Smooth muscle cell (in vitro differentiated cells): Measurements from ENCODE around the gene NCBP3. TPM values are rescaled to one million over a fixed set of nuclear protein-coding genes. Genes with fewer than 3 reads are reported as not detected.

Experiments used
- DNase-seq: peaks from one replicate; lab custom pipeline; 2025; ENCODE audit not compliant: unreplicated experiment; lab: John Stamatoyannopoulos, UW
- H2AFZ ChIP-seq: fragments of 200-600 bp; sonication (generic); 2 replicates; pipeline ENCODE4 v1.6.0; 2016; ENCODE audit warnings: antibody characterized with exemption, low read depth, mild to moderate bottlenecking
- H3F3A ChIP-seq: fragments of 200-600 bp; sonication (generic); 2 replicates; pipeline ENCODE4 v1.6.0; 2017; ENCODE audit warnings: antibody characterized with exemption, low read depth
- H3K27ac ChIP-seq: fragments of 200-600 bp; sonication (generic); 2 replicates; pipeline ENCODE4 v1.5.1; 2016; ENCODE audit warnings: low read depth, mild to moderate bottlenecking
- H3K27me3 ChIP-seq: fragments of 200-600 bp; sonication (generic); 2 replicates; pipeline ENCODE4 v1.6.1; 2016; ENCODE audit warnings: low read depth, mild to moderate bottlenecking
- H3K36me3 ChIP-seq: fragments of 200-600 bp; sonication (generic); 2 replicates; pipeline ENCODE4 v1.5.1; 2016; ENCODE audit warnings: low read depth
- H3K4me1 ChIP-seq: fragments of 200-600 bp; sonication (generic); 2 replicates; pipeline ENCODE4 v1.5.1; 2016; ENCODE audit warnings: low read depth
- H3K4me2 ChIP-seq: fragments of 200-600 bp; sonication (generic); 2 replicates; pipeline ENCODE4 v1.6.0; 2016; ENCODE audit warnings: mild to moderate bottlenecking
- H3K4me3 ChIP-seq: fragments of 200-600 bp; sonication (generic); 2 replicates; pipeline ENCODE4 v1.5.1; 2016; ENCODE audit warnings: mild to moderate bottlenecking
- H3K79me2 ChIP-seq: fragments of 200-600 bp; sonication (generic); 2 replicates; pipeline ENCODE4 v1.6.0; 2016; ENCODE audit warnings: low read depth, mild to moderate bottlenecking
- H3K9ac ChIP-seq: fragments of 200-600 bp; sonication (generic); 2 replicates; pipeline ENCODE4 v1.6.0; 2016; ENCODE audit warnings: low read depth
- H3K9me3 ChIP-seq: fragments of 200-600 bp; sonication (generic); replicated peaks from 2 replicates; pipeline ENCODE4 v1.5.1; 2016; ENCODE audit warnings: low read depth
- H4K20me1 ChIP-seq: fragments of 200-600 bp; sonication (generic); 2 replicates; pipeline ENCODE4 v1.6.0; 2016; ENCODE audit warnings: low read depth
- WGBS: methylation state at CpG from one replicate; pipeline ENCODE4 v1.1.7; 2016; ENCODE audit warnings: low lambda C conversion rate; 5-methylcytosine and 5-hydroxymethylcytosine counted together
- polyA plus RNA-seq: library from polyadenylated mRNA; unstranded; fragments of >200 nt; fragmentation: Nextera tagmentation; extraction: Ambion mirVana; gene quantifications from 2 replicates; pipeline ENCODE4 v1.2.1, GENCODE V29; 2016
- total RNA-seq: library from RNA; depleted of rRNA; stranded (reverse); fragments of >200 nt; gene quantifications from 2 replicates; pipeline ENCODE4 v1.2.3, GENCODE V29; 2014
- TF ChIP-seq, protein P1 (sequence below): fragments of 200-600 bp; sonication (generic); IDR thresholded peaks from 2 replicates; pipeline ENCODE4 v1.5.1; 2017; ENCODE audit warnings: borderline replicate concordance, mild to moderate bottlenecking, antibody characterized with exemption; ENCODE audit not compliant: insufficient read depth, poor library complexity, severe bottlenecking

Gene NCBP3
- total and polyA plus RNA-seq, 2 experiments from 2014 or later: 28.3 to 30.7 TPM

GRCh38 chr17:3808701-3809100 is 37.3 kb downstream of the NCBP3 start:
- TF ChIP-seq, protein P1, sequence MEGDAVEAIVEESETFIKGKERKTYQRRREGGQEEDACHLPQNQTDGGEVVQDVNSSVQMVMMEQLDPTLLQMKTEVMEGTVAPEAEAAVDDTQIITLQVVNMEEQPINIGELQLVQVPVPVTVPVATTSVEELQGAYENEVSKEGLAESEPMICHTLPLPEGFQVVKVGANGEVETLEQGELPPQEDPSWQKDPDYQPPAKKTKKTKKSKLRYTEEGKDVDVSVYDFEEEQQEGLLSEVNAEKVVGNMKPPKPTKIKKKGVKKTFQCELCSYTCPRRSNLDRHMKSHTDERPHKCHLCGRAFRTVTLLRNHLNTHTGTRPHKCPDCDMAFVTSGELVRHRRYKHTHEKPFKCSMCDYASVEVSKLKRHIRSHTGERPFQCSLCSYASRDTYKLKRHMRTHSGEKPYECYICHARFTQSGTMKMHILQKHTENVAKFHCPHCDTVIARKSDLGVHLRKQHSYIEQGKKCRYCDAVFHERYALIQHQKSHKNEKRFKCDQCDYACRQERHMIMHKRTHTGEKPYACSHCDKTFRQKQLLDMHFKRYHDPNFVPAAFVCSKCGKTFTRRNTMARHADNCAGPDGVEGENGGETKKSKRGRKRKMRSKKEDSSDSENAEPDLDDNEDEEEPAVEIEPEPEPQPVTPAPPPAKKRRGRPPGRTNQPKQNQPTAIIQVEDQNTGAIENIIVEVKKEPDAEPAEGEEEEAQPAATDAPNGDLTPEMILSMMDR: no peak
- H3K4me1 ChIP-seq: no peaks in the 10 kb centered on the region
- no peak overlapping the region for H3K9ac ChIP-seq
- no peak overlapping the region for H3K4me2 ChIP-seq
- DNase-seq: no peak
- WGBS: 94% methylated on average over 7 of the region's 7 CpGs
- H3F3A ChIP-seq: no peaks in the 10 kb centered on the region
- no peaks in the 10 kb centered on the region for H4K20me1 ChIP-seq
- no peaks in the 10 kb centered on the region for H3K9me3 ChIP-seq
- peak overlapping the region; percentile 19 for H3K27ac ChIP-seq
- H2AFZ ChIP-seq: no peak overlapping the region
- no peaks in the 10 kb centered on the region for H3K27me3 ChIP-seq
- H3K4me3 ChIP-seq: no peak overlapping the region
- H3K36me3 ChIP-seq: peaks cover 5% of the 10 kb centered on the region
- no peaks in the 10 kb centered on the region for H3K79me2 ChIP-seq

GRCh38 chr17:3805581-3805980 is 40.5 kb downstream of the NCBP3 start:
- Histone ChIP-seq H3K9ac (no peak overlapping the region), H3K79me2 (no peaks in the 10 kb centered on the region), H2AFZ (no peak overlapping the region), H3K27ac (no peak overlapping the region), H3K4me1 (peaks cover 3% of the 10 kb centered on the region), H3F3A (peaks cover 23% of the 10 kb centered on the region), H3K4me2 (no peak overlapping the region), H3K4me3 (no peak overlapping the region), H3K36me3 (peaks cover 5% of the 10 kb centered on the region), H3K27me3 (no peaks in the 10 kb centered on the region), H4K20me1 (no peaks in the 10 kb centered on the region), H3K9me3 (no peaks in the 10 kb centered on the region)
- TF ChIP-seq, protein P1: no peak
- no peak for DNase-seq
- WGBS: 100% methylated on average over 5 of the region's 5 CpGs

DNA sequence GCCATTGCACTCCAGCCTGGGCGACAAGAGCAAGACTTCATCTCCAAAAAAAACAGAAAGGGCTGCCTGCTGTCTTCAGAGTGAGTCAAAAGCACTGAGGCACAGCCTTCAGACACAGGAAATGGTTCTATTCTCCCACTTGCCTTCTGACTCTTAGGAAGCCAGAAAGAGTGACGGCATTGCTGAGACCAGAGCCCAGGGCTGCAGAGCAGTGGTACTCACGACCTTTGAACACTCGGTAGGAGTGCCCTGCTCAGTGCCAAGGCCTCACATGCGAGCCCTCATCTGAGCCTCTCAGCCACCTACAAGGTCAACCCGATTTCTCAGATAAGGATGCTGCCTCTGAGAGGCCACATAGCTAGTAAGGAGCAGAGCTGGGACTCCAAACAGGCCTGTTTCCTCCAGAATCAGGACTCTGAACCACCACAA is 41.5 kb downstream of the NCBP3 start:
- Histone ChIP-seq H3F3A (peaks cover 26% of the 10 kb centered on the region), H3K4me2 (no peak overlapping the region), H3K36me3 (peaks cover 5% of the 10 kb centered on the region), H3K9me3 (no peaks in the 10 kb centered on the region), H3K27ac (peak overlapping the region; percentile 85), H3K4me3 (no peak overlapping the region), H3K27me3 (no peaks in the 10 kb centered on the region), H3K9ac (no peak overlapping the region), H4K20me1 (no peaks in the 10 kb centered on the region), H2AFZ (no peak overlapping the region), H3K4me1 (peaks cover 3% of the 10 kb centered on the region), H3K79me2 (no peaks in the 10 kb centered on the region)
- DNase-seq: no peak
- TF ChIP-seq, protein P1: no peak
- WGBS: 78% methylated on average over 6 of the region's 6 CpGs

- Histone ChIP-seq H3K27ac (peak overlapping the region; percentile 85), H4K20me1 (no peaks in the 10 kb centered on the region), H3K36me3 (peaks cover 5% of the 10 kb centered on the region), H3K27me3 (no peaks in the 10 kb centered on the region), H3K79me2 (no peaks in the 10 kb centered on the region), H3K4me2 (peak overlapping the region; percentile 15), H3F3A (peaks cover 26% of the 10 kb centered on the region), H3K4me1 (peaks cover 3% of the 10 kb centered on the region), H2AFZ (no peak overlapping the region), H3K9me3 (no peaks in the 10 kb centered on the region), H3K4me3 (no peak overlapping the region), H3K9ac (peak overlapping the region; percentile 59)
- TF ChIP-seq, protein P1: no peak
- DNase-seq: no peak
- WGBS: 88% methylated on average over 5 of the region's 5 CpGs
Measured at GRCh38 chr17:3803308-3803640, 42.8 kb downstream of the NCBP3 start.
